Measurements from ENCODE around the gene ARFGAP1. TPM values are rescaled to one million over a fixed set of nuclear protein-coding genes. Genes with fewer than 3 reads are reported as not detected.

ARFGAP1 gene
- total RNA-seq, 1 donor from 2014 or later = 94.9 TPM

DNA sequence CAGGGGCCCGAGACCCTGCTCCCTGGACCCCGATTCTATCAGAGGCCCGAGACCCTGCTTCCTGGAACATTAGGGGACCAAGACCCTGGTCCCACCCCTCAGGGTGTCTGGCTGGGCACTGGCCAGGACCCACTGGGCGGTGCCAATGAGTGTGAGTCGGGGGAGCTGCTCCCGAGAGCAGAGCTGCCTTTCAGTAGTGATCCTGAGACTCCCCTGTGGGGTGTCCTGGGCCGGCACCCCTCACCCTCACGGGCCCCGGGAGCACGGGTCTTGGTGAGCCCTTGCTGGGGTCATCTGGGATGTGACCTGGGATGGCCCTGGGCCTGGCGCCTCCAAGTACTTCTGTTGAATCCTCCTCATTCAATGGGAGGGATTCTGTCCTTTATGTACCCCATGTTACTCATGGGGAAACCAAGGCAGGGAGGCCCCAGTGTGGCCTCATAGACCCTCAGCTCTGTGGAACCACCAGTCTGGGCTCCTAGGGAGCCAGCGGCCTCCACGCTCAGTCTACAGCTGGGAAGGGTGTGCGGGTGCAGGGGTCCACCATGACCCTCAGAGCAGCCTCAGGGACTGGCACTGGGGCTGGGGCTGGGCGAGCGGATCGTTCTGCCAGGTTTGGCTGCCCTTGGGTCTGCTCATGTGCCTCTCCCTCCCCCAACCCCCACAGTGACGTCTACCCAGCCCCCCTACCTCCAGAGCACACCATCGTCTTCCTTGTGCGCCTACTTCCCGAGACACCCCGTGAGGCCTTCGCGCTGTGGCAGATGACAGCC is 46.0 kb downstream of the ARFGAP1 start:
- DNase-seq (ENCODE audit: low spot score) = no peak

GRCh38 chr20:63319164-63320040 is 46.8 kb downstream of the ARFGAP1 start:
- no peak for DNase-seq (ENCODE audit: low spot score)

DNA sequence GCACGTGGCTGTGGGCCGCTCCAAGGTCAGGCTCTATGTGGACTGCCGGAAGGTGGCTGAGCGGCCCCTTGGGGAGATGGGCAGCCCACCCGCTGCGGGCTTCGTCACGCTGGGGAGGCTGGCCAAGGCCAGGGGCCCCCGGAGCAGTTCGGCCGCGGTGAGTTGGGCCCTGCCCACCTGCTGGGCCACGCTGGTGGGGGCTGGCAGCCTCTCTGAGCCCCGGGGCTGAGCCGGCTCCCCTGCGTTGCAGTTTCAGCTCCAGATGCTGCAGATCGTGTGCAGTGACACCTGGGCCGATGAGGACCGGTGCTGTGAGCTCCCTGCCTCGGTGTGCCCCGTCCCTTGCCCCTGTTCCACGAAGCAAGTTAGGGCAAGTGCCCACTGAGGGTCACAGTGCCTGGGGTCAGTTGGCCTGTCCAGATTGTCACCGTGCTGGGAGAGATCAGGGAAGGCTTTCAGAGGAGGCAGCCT is 47.5 kb downstream of the ARFGAP1 start:
- no peak for DNase-seq (ENCODE audit: low spot score)

DNA sequence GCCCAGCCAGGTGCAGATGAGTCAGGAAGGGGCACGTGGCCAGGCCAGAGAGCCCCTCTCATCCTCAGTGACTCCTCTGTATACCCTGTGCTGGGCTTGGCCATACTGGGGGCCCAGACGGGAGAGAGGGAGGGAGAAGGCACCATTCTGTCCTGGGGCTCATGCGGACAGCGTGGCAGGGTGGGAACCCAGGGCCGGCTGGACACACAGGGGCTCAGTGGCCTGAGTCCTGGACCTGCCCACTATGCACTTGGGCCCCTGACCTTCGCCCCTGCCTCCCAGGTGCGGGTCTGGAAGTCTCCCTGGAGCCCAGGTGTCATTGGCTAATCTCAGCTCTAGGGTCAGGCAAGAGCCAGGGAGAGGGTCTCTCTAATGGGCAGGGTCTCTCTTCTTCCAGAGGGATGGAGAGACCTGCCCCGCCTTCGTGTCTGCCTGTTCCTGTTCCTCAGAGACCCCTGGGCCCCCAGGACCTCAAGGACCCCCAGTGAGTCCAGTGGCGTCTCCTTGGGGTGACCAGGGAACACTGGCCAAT is 48.1 kb downstream of the ARFGAP1 start:
- no peak for DNase-seq (ENCODE audit: low spot score)

DNA sequence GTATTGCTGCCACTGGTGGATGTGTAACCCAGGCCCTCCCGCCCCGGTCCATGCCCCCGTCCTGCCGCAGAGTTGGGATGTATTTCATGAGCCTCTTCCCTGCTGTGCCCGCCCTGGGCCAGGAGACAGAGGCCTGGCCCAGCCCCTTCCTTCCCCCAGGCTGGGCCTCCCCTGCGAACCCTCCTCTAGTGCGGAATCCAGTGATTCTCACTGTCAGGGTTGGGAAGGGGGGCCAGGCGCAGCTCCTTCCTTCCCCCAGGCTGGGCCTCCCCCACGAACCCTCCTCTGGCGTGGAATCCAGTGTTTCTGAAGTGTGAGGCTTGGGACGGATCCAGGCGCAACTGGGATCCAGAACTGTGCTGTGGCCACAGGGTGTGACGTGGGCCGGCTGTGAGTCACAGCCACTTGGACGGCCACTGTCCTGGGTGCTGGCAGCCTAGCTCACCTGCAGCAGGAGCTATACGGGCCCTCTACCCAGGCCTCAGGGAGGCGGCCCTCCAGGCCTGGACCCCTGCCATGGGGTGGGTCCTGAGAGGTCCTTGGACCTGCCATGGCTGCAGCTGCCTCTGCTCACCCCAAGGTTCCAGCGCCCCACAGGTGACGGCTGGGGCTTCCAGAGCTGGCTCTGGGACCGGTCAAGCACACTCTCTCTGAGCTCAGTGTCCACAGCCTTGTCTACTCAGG is 48.7 kb downstream of the ARFGAP1 start:
- DNase-seq (ENCODE audit: low spot score) = peak; percentile 71

DNA sequence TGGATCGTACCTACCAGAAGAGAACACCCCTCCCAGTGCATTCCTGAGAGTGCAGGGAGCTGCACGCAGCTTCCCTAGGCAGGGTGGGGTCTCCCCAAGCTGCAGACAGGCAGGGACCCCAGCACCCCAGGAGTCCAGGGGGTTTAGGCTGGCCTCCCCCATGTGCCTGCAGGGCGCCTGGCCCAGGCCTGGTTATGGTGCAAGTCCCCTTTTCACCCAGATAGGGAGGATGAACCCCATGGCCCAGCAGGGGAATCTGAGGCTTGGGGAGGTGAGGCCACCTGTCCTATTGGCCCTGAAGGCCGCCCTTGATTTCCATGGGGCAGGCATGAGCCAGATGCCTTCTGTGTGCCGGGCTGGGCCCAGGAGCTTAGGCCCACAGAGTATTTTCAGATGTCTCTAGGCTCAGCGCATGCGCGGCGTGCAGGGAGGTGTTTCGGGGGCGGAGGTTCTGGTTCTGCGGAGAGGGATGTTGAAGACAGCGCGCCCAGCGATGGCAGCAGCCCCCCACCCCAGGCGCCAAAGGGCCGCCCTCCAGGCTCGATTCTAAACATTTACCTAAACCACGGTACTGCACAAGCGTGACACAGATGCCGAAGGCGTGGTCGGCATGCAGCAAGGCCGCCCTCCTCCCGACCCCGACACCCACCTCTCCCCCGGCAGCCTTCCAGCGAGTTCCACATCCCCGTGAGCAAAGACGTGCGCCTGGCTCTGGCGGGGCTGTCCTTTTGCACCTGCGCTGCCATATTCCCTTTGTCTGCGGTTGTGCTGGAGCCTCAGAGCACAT is 49.7 kb downstream of the ARFGAP1 start:
- DNase-seq (ENCODE audit: low spot score) = no peak

GRCh38 chr20:63322933-63323273 is 50.3 kb downstream of the ARFGAP1 start:
- DNase-seq (ENCODE audit: low spot score) = no peak

DNA sequence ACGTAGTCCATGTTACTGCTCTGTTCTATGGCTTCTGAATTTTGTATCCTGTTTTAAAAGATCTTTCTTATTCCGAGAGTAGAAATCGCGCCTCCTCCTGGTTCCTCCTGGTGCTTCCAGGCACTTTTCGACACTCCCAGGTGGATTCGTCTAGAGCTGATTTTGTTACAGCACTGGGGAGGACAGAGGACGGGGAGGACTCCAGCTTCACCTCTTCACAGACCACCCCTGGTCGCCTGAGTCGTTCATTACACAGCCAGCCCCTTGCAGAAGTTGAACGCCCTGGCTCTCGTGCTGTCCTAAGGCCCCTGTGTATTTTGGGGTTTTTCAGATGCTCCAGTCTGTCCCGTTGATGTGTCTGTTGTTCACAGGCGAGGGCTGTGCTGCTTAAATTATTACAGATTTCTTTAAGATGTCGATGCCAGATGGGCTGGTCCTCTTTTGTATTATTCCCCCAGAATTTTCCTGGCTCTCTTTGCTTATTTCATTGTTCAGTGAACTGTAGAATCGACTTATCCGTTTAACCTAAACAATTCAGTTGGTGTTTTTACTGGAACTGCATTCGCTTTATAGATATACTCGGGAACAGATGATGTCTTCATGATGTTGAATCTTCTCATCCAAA is 50.9 kb downstream of the ARFGAP1 start:
- no peak for DNase-seq (ENCODE audit: low spot score)

DNA sequence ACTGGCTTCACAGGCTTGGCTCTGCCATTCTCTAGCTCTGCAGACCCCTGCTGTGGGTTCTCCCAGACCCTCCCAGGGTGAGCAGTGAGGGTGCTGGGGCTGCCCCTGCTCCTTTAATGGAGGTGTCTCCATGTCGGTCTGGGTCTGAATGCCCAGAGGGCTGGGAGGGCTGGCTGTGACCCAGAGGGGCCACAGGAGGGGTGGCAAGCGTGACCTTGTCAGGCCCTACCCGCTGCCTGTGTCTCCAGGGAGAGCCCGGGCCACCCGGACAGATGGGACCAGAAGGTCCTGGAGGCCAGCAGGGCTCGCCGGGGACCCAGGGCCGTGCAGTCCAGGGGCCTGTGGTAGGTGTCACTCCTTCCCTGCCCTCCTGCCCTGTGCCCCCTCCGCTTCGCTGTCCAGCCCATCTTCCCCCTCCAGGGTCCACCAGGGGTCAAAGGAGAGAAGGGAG is 52.4 kb downstream of the ARFGAP1 start:
- no peak for DNase-seq (ENCODE audit: low spot score)

GRCh38 chr20:63325554-63326313 is 53.1 kb downstream of the ARFGAP1 start:
- DNase-seq (ENCODE audit: low spot score) = no peak

DNA sequence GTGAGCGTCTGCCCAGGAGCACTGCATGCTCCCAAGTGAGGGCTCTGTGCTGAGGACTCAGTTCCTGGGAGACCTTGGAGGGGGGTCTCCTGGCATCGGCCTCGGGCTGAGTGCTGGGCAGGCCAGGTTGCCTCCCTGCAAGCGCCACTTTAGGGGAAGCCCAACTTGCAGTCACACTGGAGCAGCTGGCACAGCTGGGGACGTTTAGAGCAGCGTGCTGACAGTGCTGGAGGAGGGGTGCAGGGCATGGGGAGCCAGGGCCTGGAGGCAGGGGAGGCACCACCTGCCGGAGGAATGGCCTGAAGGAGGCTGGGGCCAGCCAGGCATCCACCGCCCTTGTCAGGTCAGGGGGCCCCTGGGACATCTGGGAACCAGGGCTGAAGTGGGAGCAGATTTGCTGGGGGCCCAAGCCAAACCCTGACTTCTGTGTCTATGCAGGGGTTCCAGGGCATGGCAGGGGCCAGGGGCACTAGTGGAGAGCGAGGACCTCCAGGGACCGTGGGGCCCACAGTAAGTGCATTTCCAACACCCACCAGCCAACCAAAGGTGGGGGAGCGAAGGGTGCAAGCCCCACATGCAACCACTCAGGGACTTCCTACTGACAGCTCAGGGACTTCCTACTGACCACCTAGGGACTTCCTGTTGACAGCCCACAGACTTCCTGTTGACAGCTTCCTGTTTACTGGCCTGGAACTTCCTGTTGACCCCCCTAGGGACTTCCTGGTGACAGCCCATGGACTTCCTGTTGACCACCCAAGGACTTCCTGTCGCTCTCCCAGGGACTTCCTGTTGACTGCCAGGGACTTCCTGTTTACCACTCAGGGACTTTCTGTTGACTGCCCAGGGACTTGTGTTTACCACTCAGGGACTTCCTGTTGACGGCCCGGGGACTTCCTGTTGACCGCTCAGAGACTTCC is 54.0 kb downstream of the ARFGAP1 start:
- DNase-seq (ENCODE audit: low spot score) = no peak

GRCh38 chr20:63327231-63327745 is 54.7 kb downstream of the ARFGAP1 start:
- no peak for DNase-seq (ENCODE audit: low spot score)

GRCh38 chr20:63328026-63328700 is 55.5 kb downstream of the ARFGAP1 start:
- DNase-seq (ENCODE audit: low spot score) = no peak

GRCh38 chr20:63328718-63329275 is 56.2 kb downstream of the ARFGAP1 start:
- no peak for DNase-seq (ENCODE audit: low spot score)

DNA sequence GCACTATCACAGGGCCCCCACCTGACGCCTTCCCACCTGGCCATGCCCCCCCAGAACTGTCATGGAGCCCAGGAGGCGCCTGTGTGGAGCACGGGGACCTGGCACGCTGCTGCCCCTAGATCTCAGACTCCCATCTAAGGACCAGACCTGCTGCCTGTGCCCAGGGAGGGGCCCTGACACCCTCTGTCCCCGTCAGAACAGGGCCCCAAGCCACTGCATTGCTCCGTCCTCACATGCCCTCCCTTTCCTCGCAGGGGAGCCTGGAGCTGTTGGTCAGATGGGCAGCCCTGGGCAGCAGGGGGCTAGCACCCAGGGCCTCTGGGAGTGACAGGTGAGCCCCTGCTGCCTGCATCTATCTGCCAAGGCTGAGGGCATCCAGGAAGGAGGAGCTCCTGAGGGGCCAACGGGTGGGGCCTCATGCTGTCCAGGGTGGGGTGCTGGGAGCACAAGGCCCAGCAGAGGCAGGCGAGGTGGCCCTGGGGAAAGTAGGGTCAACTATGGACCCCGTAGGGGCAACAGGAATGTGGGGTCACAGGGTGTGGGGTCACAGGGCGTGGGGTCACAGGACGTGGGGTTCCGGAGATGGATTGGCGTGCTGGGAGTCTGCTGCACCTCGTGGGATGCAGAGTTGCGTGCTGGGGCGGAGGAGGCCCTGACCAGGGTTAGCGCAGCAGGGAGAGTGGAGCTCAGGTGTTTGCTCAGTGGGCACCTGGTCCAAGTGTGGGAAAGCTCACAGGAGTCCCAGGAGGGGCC is 56.9 kb downstream of the ARFGAP1 start:
- no peak for DNase-seq (ENCODE audit: low spot score)

DNA sequence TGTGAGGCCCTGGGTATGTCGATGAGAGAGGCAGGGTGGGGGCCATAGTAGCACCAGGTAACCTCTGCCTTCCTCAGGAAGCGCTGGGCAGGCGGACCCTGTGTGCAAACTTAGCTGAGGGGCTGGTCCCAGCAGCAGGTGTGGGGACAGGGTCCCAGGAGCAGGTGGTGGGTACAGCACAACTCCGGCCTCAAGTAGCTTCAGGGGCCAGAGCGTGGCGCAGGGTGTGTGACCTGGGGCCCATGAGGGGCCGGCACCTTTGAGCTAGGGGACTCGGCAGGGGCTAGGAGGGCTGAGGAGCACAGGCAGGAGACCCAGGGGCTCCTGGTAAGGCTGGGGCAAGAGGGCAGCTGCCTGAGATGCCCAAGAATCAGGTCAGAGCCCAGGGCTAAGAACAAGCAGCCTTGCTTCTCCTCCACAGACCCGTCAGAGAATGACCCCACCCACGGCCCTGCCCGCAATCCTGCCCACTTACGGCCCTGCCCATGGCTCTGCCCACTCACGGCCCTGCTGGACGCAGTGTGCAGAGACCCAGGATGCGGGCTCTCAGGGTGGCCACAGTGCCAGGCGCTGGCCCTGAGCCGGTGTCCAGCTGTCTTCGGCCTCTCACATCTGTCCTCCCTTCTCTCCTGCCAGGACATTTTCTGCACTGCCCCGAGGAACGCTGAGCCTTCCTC is 57.6 kb downstream of the ARFGAP1 start:
- DNase-seq (ENCODE audit: low spot score) = no peak

Measured in umbilical cord (tissue), 2 donors.